Measurements from ENCODE around the gene PRDM1.
A peak's percentile ranks its signal among the peaks of the same experiment; 100 is the strongest.

The PRDM1 gene

DNA sequence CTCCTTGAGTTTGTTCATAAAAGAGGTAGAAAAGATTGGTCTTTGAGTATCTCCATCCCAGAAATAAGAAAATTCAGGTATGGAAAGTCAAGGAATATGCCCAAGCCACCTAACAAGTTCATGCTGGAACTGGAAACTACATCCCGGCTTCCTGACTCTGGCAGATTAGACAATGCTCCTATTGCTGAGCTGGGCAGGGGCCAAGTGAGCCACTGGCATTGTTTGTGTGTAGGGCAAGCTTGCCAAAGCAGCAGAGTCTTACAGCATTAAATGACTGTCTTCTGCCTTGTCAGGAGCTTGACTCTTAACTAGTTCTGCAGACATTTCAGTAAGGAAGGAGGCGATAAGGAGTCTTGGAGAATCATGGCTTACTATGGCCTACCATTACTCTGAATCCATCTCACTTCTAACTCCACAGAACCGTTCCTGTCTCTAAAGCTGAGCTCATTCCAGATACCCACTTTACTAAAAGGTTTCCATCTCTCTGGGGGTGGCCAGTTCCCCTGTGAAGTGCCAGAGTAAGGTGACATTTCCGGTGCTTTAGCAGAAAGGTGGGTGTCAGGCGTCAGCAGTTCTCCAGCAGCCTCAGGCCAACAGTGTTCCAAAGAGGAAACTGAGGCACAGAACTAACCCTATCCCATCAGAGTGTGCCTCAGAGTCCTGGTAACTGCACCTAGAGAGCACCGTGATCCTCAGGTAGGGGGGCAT, 30.1 kb downstream of the PRDM1 start:
- H3K4me1 ChIP-seq (ENCODE audit: insufficient read depth, low read length): peaks cover 31% of the 10 kb centered on the region
- H4K20me1 ChIP-seq (ENCODE audit: insufficient read depth, low read length): no peaks in the 10 kb centered on the region
- TF ChIP-seq, protein P1, sequence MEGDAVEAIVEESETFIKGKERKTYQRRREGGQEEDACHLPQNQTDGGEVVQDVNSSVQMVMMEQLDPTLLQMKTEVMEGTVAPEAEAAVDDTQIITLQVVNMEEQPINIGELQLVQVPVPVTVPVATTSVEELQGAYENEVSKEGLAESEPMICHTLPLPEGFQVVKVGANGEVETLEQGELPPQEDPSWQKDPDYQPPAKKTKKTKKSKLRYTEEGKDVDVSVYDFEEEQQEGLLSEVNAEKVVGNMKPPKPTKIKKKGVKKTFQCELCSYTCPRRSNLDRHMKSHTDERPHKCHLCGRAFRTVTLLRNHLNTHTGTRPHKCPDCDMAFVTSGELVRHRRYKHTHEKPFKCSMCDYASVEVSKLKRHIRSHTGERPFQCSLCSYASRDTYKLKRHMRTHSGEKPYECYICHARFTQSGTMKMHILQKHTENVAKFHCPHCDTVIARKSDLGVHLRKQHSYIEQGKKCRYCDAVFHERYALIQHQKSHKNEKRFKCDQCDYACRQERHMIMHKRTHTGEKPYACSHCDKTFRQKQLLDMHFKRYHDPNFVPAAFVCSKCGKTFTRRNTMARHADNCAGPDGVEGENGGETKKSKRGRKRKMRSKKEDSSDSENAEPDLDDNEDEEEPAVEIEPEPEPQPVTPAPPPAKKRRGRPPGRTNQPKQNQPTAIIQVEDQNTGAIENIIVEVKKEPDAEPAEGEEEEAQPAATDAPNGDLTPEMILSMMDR (IDR thresholded peaks at IDR 0.05; ENCODE audit: borderline replicate concordance, extremely low read depth, low read length, poor library complexity, severe bottlenecking): no peak
- no peak for TF ChIP-seq EZH2 (IDR thresholded peaks at IDR 0.05; ENCODE audit: borderline replicate concordance, low read depth, low read length, severe bottlenecking)
- H3K27me3 ChIP-seq (ENCODE audit: insufficient read depth, low read length, poor library complexity): no peaks in the 10 kb centered on the region
- no peak overlapping the region for H3K4me3 ChIP-seq (ENCODE audit: low read depth in 1 of 2, low read length in 2 of 2)
- H3K9me3 ChIP-seq (ENCODE audit: insufficient read depth, low read length, severe bottlenecking): no peaks in the 10 kb centered on the region
- H3K4me2 ChIP-seq (ENCODE audit: insufficient read depth, low read length): no peak overlapping the region
- no peaks in the 10 kb centered on the region for H3K36me3 ChIP-seq (ENCODE audit: insufficient read depth, low read length)
- no peaks in the 10 kb centered on the region for H3K79me2 ChIP-seq (ENCODE audit: insufficient read depth, low read length)
- no peak overlapping the region for H3K9ac ChIP-seq (ENCODE audit: low read depth, low read length)
- no peak overlapping the region for H2AFZ ChIP-seq (ENCODE audit: low read depth, low read length)
- DNase-seq: no peak
- no peak overlapping the region; the same call in 1 of the 2 replicates for H3K27ac ChIP-seq (ENCODE audit: low read length)
- no peak for ATAC-seq (ENCODE audit: insufficient read depth, low read depth)

DNA sequence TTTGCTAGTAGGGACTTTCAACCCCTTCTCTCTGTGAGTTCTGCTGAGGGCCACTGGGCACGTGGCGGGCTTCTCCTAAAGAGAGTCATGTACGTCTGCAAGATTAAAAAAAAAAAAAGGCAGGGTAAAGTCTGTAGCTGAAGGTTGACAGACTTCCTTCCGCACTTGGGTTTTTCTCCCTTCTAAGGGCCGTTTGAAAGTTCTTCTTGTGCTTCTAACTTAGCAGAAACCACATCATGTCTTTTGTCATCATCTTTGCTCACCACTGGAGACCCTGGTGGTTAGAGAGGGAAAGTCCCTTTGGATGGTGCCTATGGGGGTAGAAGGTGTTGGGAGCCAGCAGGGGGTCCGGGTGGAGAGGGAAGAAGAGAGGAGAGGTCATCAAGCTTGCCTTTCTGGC, 31.4 kb downstream of the PRDM1 start:
- H3K27ac ChIP-seq (ENCODE audit: low read length): peak overlapping the region; percentile 42
- DNase-seq (peak; percentile 78), ATAC-seq (ENCODE audit: insufficient read depth, low read depth) (peak; percentile 99)
- peaks cover 24% of the 10 kb centered on the region for H3K4me1 ChIP-seq (ENCODE audit: insufficient read depth, low read length)
- peak overlapping the region; percentile 20; the same call in 1 of the 2 replicates for H3K9ac ChIP-seq (ENCODE audit: low read depth, low read length)
- no peak overlapping the region for H3K4me3 ChIP-seq (ENCODE audit: low read depth in 1 of 2, low read length in 2 of 2)
- H4K20me1 ChIP-seq (ENCODE audit: insufficient read depth, low read length): no peaks in the 10 kb centered on the region
- H3K9me3 ChIP-seq (ENCODE audit: insufficient read depth, low read length, severe bottlenecking): no peaks in the 10 kb centered on the region
- no peaks in the 10 kb centered on the region for H3K79me2 ChIP-seq (ENCODE audit: insufficient read depth, low read length)
- TF ChIP-seq EZH2 (IDR thresholded peaks at IDR 0.05; ENCODE audit: borderline replicate concordance, low read depth, low read length, severe bottlenecking): no peak
- TF ChIP-seq, protein P1 (IDR thresholded peaks at IDR 0.05; ENCODE audit: borderline replicate concordance, extremely low read depth, low read length, poor library complexity, severe bottlenecking): peak; percentile 54
- peak overlapping the region; percentile 35 for H3K4me2 ChIP-seq (ENCODE audit: insufficient read depth, low read length)
- no peaks in the 10 kb centered on the region for H3K27me3 ChIP-seq (ENCODE audit: insufficient read depth, low read length, poor library complexity)
- peak overlapping the region; percentile 9; the same call in 1 of the 2 replicates for H2AFZ ChIP-seq (ENCODE audit: low read depth, low read length)
- no peaks in the 10 kb centered on the region for H3K36me3 ChIP-seq (ENCODE audit: insufficient read depth, low read length)

DNA sequence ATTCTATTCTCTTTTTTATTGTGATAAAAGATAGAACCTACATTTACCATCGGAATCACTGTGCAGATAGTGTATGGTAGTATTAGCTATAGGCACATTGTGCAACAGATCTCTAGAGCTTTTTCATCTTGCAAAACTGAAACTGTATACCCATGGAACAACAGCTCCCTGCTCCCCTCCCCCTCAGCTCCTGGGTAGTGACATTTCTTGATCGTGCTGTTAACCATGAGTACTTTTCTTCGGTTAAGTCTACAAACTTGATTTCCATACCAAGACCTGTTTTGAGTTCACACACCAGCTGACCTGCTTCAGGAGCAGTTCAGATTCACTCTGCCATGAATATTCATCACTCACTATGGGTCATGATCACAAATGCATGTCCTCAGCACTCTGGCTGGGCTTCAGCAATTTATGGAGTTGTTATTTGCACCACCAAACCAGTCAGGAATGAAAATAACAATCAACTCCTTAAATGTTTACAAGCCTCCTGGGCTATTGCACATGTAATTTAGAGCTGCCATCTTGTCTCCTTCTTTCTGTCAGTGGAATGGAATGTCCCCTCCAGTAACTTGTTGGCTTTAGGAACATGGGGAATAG, 32.8 kb downstream of the PRDM1 start:
- no peak overlapping the region for H3K4me3 ChIP-seq (ENCODE audit: low read depth in 1 of 2, low read length in 2 of 2)
- no peaks in the 10 kb centered on the region for H3K36me3 ChIP-seq (ENCODE audit: insufficient read depth, low read length)
- H3K79me2 ChIP-seq (ENCODE audit: insufficient read depth, low read length): no peaks in the 10 kb centered on the region
- no peak overlapping the region for H2AFZ ChIP-seq (ENCODE audit: low read depth, low read length)
- H3K4me1 ChIP-seq (ENCODE audit: insufficient read depth, low read length): peaks cover 21% of the 10 kb centered on the region
- ATAC-seq (ENCODE audit: insufficient read depth, low read depth) (no peak), DNase-seq (peak; percentile 17)
- no peaks in the 10 kb centered on the region for H3K9me3 ChIP-seq (ENCODE audit: insufficient read depth, low read length, severe bottlenecking)
- no peaks in the 10 kb centered on the region for H4K20me1 ChIP-seq (ENCODE audit: insufficient read depth, low read length)
- no peak for TF ChIP-seq EZH2 (IDR thresholded peaks at IDR 0.05; ENCODE audit: borderline replicate concordance, low read depth, low read length, severe bottlenecking)
- TF ChIP-seq, protein P1 (IDR thresholded peaks at IDR 0.05; ENCODE audit: borderline replicate concordance, extremely low read depth, low read length, poor library complexity, severe bottlenecking): no peak
- H3K9ac ChIP-seq (ENCODE audit: low read depth, low read length): no peak overlapping the region
- no peak overlapping the region for H3K4me2 ChIP-seq (ENCODE audit: insufficient read depth, low read length)
- H3K27me3 ChIP-seq (ENCODE audit: insufficient read depth, low read length, poor library complexity): no peaks in the 10 kb centered on the region
- no peak overlapping the region for H3K27ac ChIP-seq (ENCODE audit: low read length)

Measured in DND-41 (cell line).